H1 (cell line): ENCODE measurements around the gene APP. TPM values are rescaled to one million over a fixed set of nuclear protein-coding genes. Genes with fewer than 3 reads are reported as not detected.

Source experiments
- CTCF ChIA-PET: fragments of 300-600 bp; sonication (Branson Sonifier 250); formaldehyde crosslinking; loops from one replicate; lab custom pipeline; 2021; ENCODE audit not compliant: partially characterized antibody; lab: Charles Lee
- POLR2A ChIA-PET: fragments of 300-600 bp; sonication (Branson Sonifier 250); formaldehyde crosslinking; loops from one replicate; lab custom pipeline; 2021; ENCODE audit warnings: inconsistent platforms; ENCODE audit not compliant: partially characterized antibody; lab: Charles Lee
- DNase-seq, 2 experiments: peaks; one replicate each; pipeline versions ENCODE4 v3.0.0 to v3.0.0-alpha.2; 2010 to 2022; ENCODE audit warnings: low spot score in 2 of 2, low read depth in 1 of 2, mixed read lengths in 1 of 2
- FAIRE-seq: peaks from 2 replicates; lab custom pipeline; 2011; peaks lifted over from hg19 to GRCh38; lab: Jason Lieb, UNC
- H2AFZ ChIP-seq: 2 replicates; pipeline ENCODE4 v1.8.1; 2012; ENCODE audit warnings: low read length, inconsistent platforms
- H2AK5ac ChIP-seq: 2 replicates; pipeline ENCODE4 v1.6.1; 2013; ENCODE audit warnings: low read depth, low read length
- H2BK120ac ChIP-seq: replicated peaks from 2 replicates; pipeline ENCODE3; 2013; ENCODE audit warnings: low read depth, low read length, inconsistent platforms
- H2BK12ac ChIP-seq: 2 replicates; pipeline ENCODE4 v1.6.1; 2013; ENCODE audit warnings: low read depth, low read length
- H2BK15ac ChIP-seq: 2 replicates; pipeline ENCODE4 v1.6.1; 2013; ENCODE audit warnings: low read length
- H2BK20ac ChIP-seq: 2 replicates; pipeline ENCODE4 v1.6.1; 2013; ENCODE audit warnings: low read length
- H2BK5ac ChIP-seq: 2 replicates; pipeline ENCODE4 v1.6.1; 2013; ENCODE audit warnings: low read depth, low read length
- H3K14ac ChIP-seq: 2 replicates; pipeline ENCODE4 v1.6.1; 2013; ENCODE audit warnings: inconsistent platforms; ENCODE audit not compliant: insufficient read length
- H3K18ac ChIP-seq: 2 replicates; pipeline ENCODE4 v1.6.1; 2013; ENCODE audit warnings: low read length; ENCODE audit errors: extremely low read depth
- H3K23ac ChIP-seq: 2 replicates; pipeline ENCODE4 v1.6.1; 2013; ENCODE audit warnings: inconsistent platforms; ENCODE audit not compliant: insufficient read length
- H3K23me2 ChIP-seq: 2 replicates; pipeline ENCODE4 v1.6.1; 2013; ENCODE audit warnings: low read depth, low read length
- H3K27ac ChIP-seq: 2 replicates; pipeline ENCODE4 v1.6.1; 2011; ENCODE audit warnings: low read depth, low read length, inconsistent platforms
- H3K27me3 ChIP-seq, 4 experiments: replicated peaks in 1 of 4; 1 replicate in 1 of 4; 2 replicates in 3 of 4; pipeline versions ENCODE4 v1.6.1 to v1.8.1; 2011 to 2013; ENCODE audit warnings: low read length in 3 of 4, mild to moderate bottlenecking in 3 of 4, inconsistent platforms in 2 of 4, mixed read lengths in 2 of 4, moderate library complexity in 1 of 4; ENCODE audit not compliant: control insufficient read depth in 3 of 4, insufficient read depth in 3 of 4; ENCODE audit errors: extremely low read depth in 1 of 4
- H3K36me3 ChIP-seq, 4 experiments: 2 replicates each; pipeline versions ENCODE4 v1.6.1 to v1.8.1; 2011 to 2013; ENCODE audit warnings: mild to moderate bottlenecking in 4 of 4, low read length in 3 of 4, moderate library complexity in 2 of 4, control low read depth in 1 of 4, inconsistent platforms in 1 of 4; ENCODE audit not compliant: insufficient read depth in 4 of 4, control insufficient read depth in 2 of 4
- H3K4ac ChIP-seq: replicated peaks from 2 replicates; pipeline ENCODE3; 2013; ENCODE audit warnings: low read length, low read depth, mixed read lengths, inconsistent platforms; ENCODE audit not compliant: insufficient read length
- H3K4me1 ChIP-seq, 4 experiments: replicated peaks in 1 of 4; 1 replicate in 1 of 4; 2 replicates in 3 of 4; pipeline versions ENCODE4 v1.6.1 to v1.8.1; 2011 to 2013; ENCODE audit warnings: low read length in 3 of 4, inconsistent platforms in 2 of 4, mixed read lengths in 1 of 4; ENCODE audit not compliant: insufficient read depth in 4 of 4, control insufficient read depth in 3 of 4
- H3K4me2 ChIP-seq, 2 experiments: 2 replicates each; pipeline versions ENCODE4 v1.6.1 to v1.8.1; 2011 to 2013; ENCODE audit warnings: low read depth in 2 of 2, low read length in 2 of 2, control low read depth in 1 of 2, inconsistent platforms in 1 of 2, mild to moderate bottlenecking in 1 of 2; ENCODE audit not compliant: insufficient read depth in 1 of 2
- H3K4me3 ChIP-seq, 4 experiments: fragments of 200-600, 300-600 bp in 1 of 4; sonication (generic), shearing (Covaris generic), sonication (Bioruptor Twin) in 1 of 4; 2 replicates each; pipeline versions ENCODE4 v1.5.1 to v1.8.1; 2011 to 2016; ENCODE audit warnings: low read length in 4 of 4, low read depth in 3 of 4, control low read depth in 2 of 4, inconsistent platforms in 2 of 4, mild to moderate bottlenecking in 2 of 4, mixed read lengths in 1 of 4, moderate library complexity in 1 of 4; ENCODE audit not compliant: insufficient read depth in 2 of 4; ENCODE audit errors: extremely low read depth in 1 of 4
- H3K56ac ChIP-seq: replicated peaks from 2 replicates; pipeline ENCODE3; 2013; ENCODE audit warnings: low read depth, mild to moderate bottlenecking, mixed read lengths, low read length, inconsistent platforms; ENCODE audit not compliant: insufficient read length
- H3K79me1 ChIP-seq: 2 replicates; pipeline ENCODE4 v1.6.1; 2013; ENCODE audit warnings: low read depth, low read length, control low read depth
- H3K79me2 ChIP-seq, 2 experiments: 2 replicates each; pipeline versions ENCODE4 v1.6.1 to v1.8.1; 2012 to 2013; ENCODE audit warnings: low read length in 2 of 2, mild to moderate bottlenecking in 2 of 2, inconsistent platforms in 1 of 2; ENCODE audit not compliant: insufficient read depth in 2 of 2, control insufficient read depth in 1 of 2
- H3K9ac ChIP-seq, 4 experiments: replicated peaks in 1 of 4; 1 replicate in 1 of 4; 2 replicates in 3 of 4; pipeline versions ENCODE4 v1.6.1 to v1.8.1; 2011 to 2013; ENCODE audit warnings: low read depth in 3 of 4, low read length in 3 of 4, control low read depth in 2 of 4, mild to moderate bottlenecking in 2 of 4, moderate library complexity in 2 of 4, inconsistent platforms in 1 of 4; ENCODE audit errors: extremely low read depth in 1 of 4
- H3K9me3 ChIP-seq, 2 experiments: 2 replicates each; pipeline versions ENCODE4 v1.6.1 to v1.8.1; 2012 to 2013; ENCODE audit warnings: mild to moderate bottlenecking in 2 of 2, moderate library complexity in 2 of 2, control low read depth in 1 of 2, inconsistent platforms in 1 of 2, low read depth in 1 of 2, low read length in 1 of 2, mixed read lengths in 1 of 2; ENCODE audit not compliant: insufficient read depth in 2 of 2
- H4K20me1 ChIP-seq, 2 experiments: replicated peaks in 1 of 2; 2 replicates each; pipeline versions ENCODE3 to v1.8.1; 2011 to 2013; ENCODE audit warnings: inconsistent platforms in 2 of 2, low read length in 2 of 2, mild to moderate bottlenecking in 1 of 2; ENCODE audit not compliant: insufficient read depth in 2 of 2, control insufficient read depth in 1 of 2
- H4K5ac ChIP-seq: 2 replicates; pipeline ENCODE4 v1.6.1; 2013; ENCODE audit warnings: low read length, low read depth, mixed read lengths, inconsistent platforms; ENCODE audit not compliant: insufficient read length
- H4K8ac ChIP-seq: 2 replicates; pipeline ENCODE4 v1.8.0; 2013; ENCODE audit warnings: mild to moderate bottlenecking, moderate library complexity, low read length, inconsistent platforms; ENCODE audit not compliant: insufficient read depth; ENCODE audit errors: extremely low read depth
- H4K91ac ChIP-seq: replicated peaks from 2 replicates; pipeline ENCODE3; 2013; ENCODE audit warnings: low read length, mixed read lengths, inconsistent platforms; ENCODE audit not compliant: insufficient read length
- CEBPB ChIP-seq: IDR thresholded peaks from 2 replicates; pipeline ENCODE4 v1.6.1; 2012; ENCODE audit warnings: low read depth, low read length
- CHD1 ChIP-seq: IDR thresholded peaks from 2 replicates; pipeline ENCODE4 v1.6.1; 2012; ENCODE audit warnings: low read depth, low read length, improper control_type of control experiment
- CREB1 ChIP-seq: IDR thresholded peaks from 2 replicates; pipeline ENCODE4 v1.6.1; 2012; ENCODE audit warnings: inconsistent platforms
- POLR2A ChIP-seq, 2 experiments: IDR thresholded peaks; 1 replicate in 1 of 2; 2 replicates in 1 of 2; pipeline ENCODE4 v1.6.1; 2011; ENCODE audit warnings: low read depth in 2 of 2, low read length in 2 of 2, mild to moderate bottlenecking in 2 of 2; ENCODE audit errors: control extremely low read depth in 1 of 2
- RBBP5 ChIP-seq: IDR thresholded peaks from 2 replicates; pipeline ENCODE4 v1.7.1; 2012; ENCODE audit warnings: low read depth, mild to moderate bottlenecking, inconsistent platforms, low read length, moderate library complexity, borderline replicate concordance
- SIN3A ChIP-seq, 2 experiments: IDR thresholded peaks in 1 of 2; conservative IDR thresholded peaks in 1 of 2; 2 replicates each; pipeline ENCODE4 v1.6.1; 2011 to 2012; ENCODE audit warnings: low read length in 2 of 2, improper control_type of control experiment in 1 of 2, low read depth in 1 of 2, mild to moderate bottlenecking in 1 of 2
- SIRT6 ChIP-seq: IDR thresholded peaks from one replicate; pipeline ENCODE4 v1.7.1; 2012; ENCODE audit warnings: low read length, inconsistent platforms
- SRF ChIP-seq: IDR thresholded peaks from 2 replicates; pipeline ENCODE4 v1.6.1; 2011; ENCODE audit warnings: mild to moderate bottlenecking, low read depth, low read length, moderate library complexity
- WGBS, 2 experiments: shearing (Covaris generic) in 1 of 2; methylation state at CpG; one replicate each; pipeline versions ENCODE4 v1.1.6 to v1.1.7; 2013 to 2015; ENCODE audit warnings: low lambda C conversion rate in 2 of 2, mixed read lengths in 2 of 2, inconsistent platforms in 1 of 2, low coverage in 1 of 2, missing lambda C conversion rate in 1 of 2; ENCODE audit not compliant: insufficient replicate concordance in 2 of 2, insufficient coverage in 1 of 2, insufficient read length in 1 of 2; ENCODE audit errors: extremely low coverage in 1 of 2, missing lambda C conversion rate in 1 of 2; 5-methylcytosine and 5-hydroxymethylcytosine counted together
- polyA plus RNA-seq, 7 experiments: library from polyadenylated mRNA; depleted of rRNA in 3 of 7; stranded (reverse) in 5 of 7; unstranded in 2 of 7; fragments of >200 nt in 5 of 7; fragments of 200-250 nt in 2 of 7; gene quantifications; 1 replicate in 5 of 7; 2 replicates in 1 of 7; 4 replicates in 1 of 7; pipeline versions ENCODE4 v1.2.1 to v1.2.3, GENCODE V29; 2011 to 2013; ENCODE audit warnings: missing spikeins in 2 of 7, mixed read lengths in 2 of 7
- total RNA-seq: library from RNA; stranded (reverse); fragmentation: NEBNext Ultra II Directional; extraction: Animal tissue kit (Norgen Biotek cat#: 25700); gene quantifications from 2 replicates; pipeline ENCODE4 v1.2.1, GENCODE V29; 2021
- TF ChIP-seq, protein P1 (sequence below), 3 experiments: IDR thresholded peaks; 1 replicate in 2 of 3; 2 replicates in 1 of 3; pipeline versions ENCODE4 v1.5.1 to v1.6.1; 2011; ENCODE audit warnings: low read length in 3 of 3, mild to moderate bottlenecking in 3 of 3, inconsistent platforms in 2 of 3, low read depth in 1 of 3, moderate library complexity in 1 of 3; ENCODE audit not compliant: insufficient read depth in 1 of 3; ENCODE audit errors: control extremely low read depth in 1 of 3

The APP gene
- total and polyA plus RNA-seq, 2 of the 8 experiments (the other 6 are each of a cell fraction or from before 2014, with no cell fraction given) = 375 to 551 TPM

DNA sequence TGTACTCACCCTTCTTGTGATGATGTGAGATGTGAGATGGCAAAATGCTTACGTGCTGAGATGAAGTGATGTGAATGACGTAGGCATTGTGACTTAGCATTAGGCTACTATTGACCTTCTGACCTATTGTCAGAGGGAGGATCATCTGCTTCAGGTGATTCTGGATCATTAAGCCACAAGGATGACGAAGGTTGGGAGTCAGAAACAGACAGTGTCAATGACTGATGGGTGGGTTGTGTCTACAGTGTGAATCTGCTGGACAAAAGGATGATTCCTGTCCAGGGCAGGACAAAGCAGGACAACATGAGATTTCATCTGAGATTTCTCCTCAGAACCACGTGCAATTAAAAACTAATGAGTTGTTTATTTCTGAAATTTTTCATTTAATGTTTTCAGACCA, 306.8 kb downstream of the APP start:
- H3K79me2 ChIP-seq = no peaks in the 10 kb centered on the region
- H4K91ac ChIP-seq = no peak overlapping the region
- no peak overlapping the region for H2AFZ ChIP-seq
- no peak overlapping the region for H4K5ac ChIP-seq
- no peaks in the 10 kb centered on the region for H3K27me3 ChIP-seq
- 85% methylated on average over 4 of the region's 4 CpGs; no CpG with 5 or more reads in 1 of the 2 experiments for WGBS, 2 experiments
- no peak overlapping the region for H2BK120ac ChIP-seq
- H3K56ac ChIP-seq = no peak overlapping the region
- no peak overlapping the region for H3K23ac ChIP-seq
- peaks cover 0 to 2% of the 10 kb centered on the region in 2 experiments for H4K20me1 ChIP-seq
- DNase-seq (no peak), FAIRE-seq (no peak)
- H3K4me3 ChIP-seq = no peak overlapping the region
- peaks cover 0 to 2% (median 0%) of the 10 kb centered on the region in 4 experiments; a peak in 3 of 7 replicates for H3K4me1 ChIP-seq
- no peak overlapping the region for H4K8ac ChIP-seq
- H3K9me3 ChIP-seq = no peaks in the 10 kb centered on the region
- no peak overlapping the region for H3K14ac ChIP-seq
- no peaks in the 10 kb centered on the region for H3K36me3 ChIP-seq
- H3K4me2 ChIP-seq = no peak overlapping the region
- H2BK20ac ChIP-seq = no peak overlapping the region
- no peaks in the 10 kb centered on the region for H3K79me1 ChIP-seq
- H3K27ac ChIP-seq = no peak overlapping the region
- H2BK12ac ChIP-seq = no peak overlapping the region
- no peak overlapping the region for H2BK5ac ChIP-seq
- POLR2A ChIA-PET = no interaction called here
- no peak overlapping the region for H3K9ac ChIP-seq
- no peak overlapping the region for H2BK15ac ChIP-seq
- CTCF ChIA-PET = no interaction called here
- H3K23me2 ChIP-seq = no peaks in the 10 kb centered on the region
- H2AK5ac ChIP-seq = no peak overlapping the region
- H3K18ac ChIP-seq = no peak overlapping the region
- no peak for TF ChIP-seq SIN3A (conservative IDR thresholded peaks at IDR 0.05 in 1 of 2, IDR thresholded peaks at IDR 0.05 in 1 of 2; ENCODE audit: low read depth in 1 of 2, low read length in 2 of 2)
- TF ChIP-seq RBBP5 = no peak
- TF ChIP-seq POLR2A (IDR thresholded peaks at IDR 0.05; ENCODE audit: control extremely low read depth in 1 of 2, low read depth in 2 of 2, low read length in 2 of 2) = no peak
- no peak for TF ChIP-seq CREB1
- TF ChIP-seq, protein P1, sequence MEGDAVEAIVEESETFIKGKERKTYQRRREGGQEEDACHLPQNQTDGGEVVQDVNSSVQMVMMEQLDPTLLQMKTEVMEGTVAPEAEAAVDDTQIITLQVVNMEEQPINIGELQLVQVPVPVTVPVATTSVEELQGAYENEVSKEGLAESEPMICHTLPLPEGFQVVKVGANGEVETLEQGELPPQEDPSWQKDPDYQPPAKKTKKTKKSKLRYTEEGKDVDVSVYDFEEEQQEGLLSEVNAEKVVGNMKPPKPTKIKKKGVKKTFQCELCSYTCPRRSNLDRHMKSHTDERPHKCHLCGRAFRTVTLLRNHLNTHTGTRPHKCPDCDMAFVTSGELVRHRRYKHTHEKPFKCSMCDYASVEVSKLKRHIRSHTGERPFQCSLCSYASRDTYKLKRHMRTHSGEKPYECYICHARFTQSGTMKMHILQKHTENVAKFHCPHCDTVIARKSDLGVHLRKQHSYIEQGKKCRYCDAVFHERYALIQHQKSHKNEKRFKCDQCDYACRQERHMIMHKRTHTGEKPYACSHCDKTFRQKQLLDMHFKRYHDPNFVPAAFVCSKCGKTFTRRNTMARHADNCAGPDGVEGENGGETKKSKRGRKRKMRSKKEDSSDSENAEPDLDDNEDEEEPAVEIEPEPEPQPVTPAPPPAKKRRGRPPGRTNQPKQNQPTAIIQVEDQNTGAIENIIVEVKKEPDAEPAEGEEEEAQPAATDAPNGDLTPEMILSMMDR (IDR thresholded peaks at IDR 0.05; ENCODE audit: control extremely low read depth in 1 of 3, insufficient read depth in 1 of 3, low read depth in 1 of 3, low read length in 3 of 3) = no peak
- TF ChIP-seq SRF = no peak
- no peak for TF ChIP-seq CEBPB
- TF ChIP-seq SIRT6 = no peak
- no peak for TF ChIP-seq CHD1
- H3K4ac ChIP-seq = no peak overlapping the region
